ENCODE data around the gene RLIM. TPM values are rescaled to one million over a fixed set of nuclear protein-coding genes. Genes with fewer than 3 reads are reported as not detected.

RLIM gene
- total RNA-seq, 2 experiments from 2014 or later: 41.8 to 43.5 TPM

Other genes with a start within 250 kb of the RLIM start
- under 1 TPM; 0.19 to 0.30 TPM for gene SLC16A2, start 193.1 kb downstream of the RLIM start, total RNA-seq

All from activated naive CD4-positive, alpha-beta T cell treated with anti-CD3 and anti-CD28 coated beads for 36 hours (primary cell).